RWPE2 (cell line): Measurements from ENCODE around the gene C1orf35.

Experiments used
- ATAC-seq: fragments of 200-7000 bp; cut with Tn5 transposase; 3 replicates; pipeline ENCODE4 v1.9.1; 2021; ENCODE audit warnings: low read depth
- DNase-seq: peaks from one replicate; pipeline ENCODE4 v3.0.0-alpha.2; 2020; ENCODE audit warnings: low spot score
- H3K27ac ChIP-seq: fragments of 450-650 bp; 2 replicates; pipeline ENCODE4 v1.5.1; 2017; ENCODE audit warnings: mild to moderate bottlenecking; ENCODE audit not compliant: poor library complexity, severe bottlenecking
- H3K27me3 ChIP-seq: fragments of 250-450 bp; sonication (Bioruptor Pico); 2 replicates; pipeline ENCODE4 v1.5.1; 2021; ENCODE audit warnings: mild to moderate bottlenecking, moderate library complexity; ENCODE audit not compliant: insufficient read depth, poor library complexity, severe bottlenecking
- H3K36me3 ChIP-seq: fragments of 250-450 bp; sonication (Bioruptor Pico); 2 replicates; pipeline ENCODE4 v1.5.1; 2020; ENCODE audit warnings: low read depth, mild to moderate bottlenecking, moderate library complexity
- H3K4me1 ChIP-seq: fragments of 250-450 bp; sonication (Bioruptor Pico); 2 replicates; pipeline ENCODE4 v1.5.1; 2021; ENCODE audit warnings: mild to moderate bottlenecking, moderate library complexity; ENCODE audit not compliant: insufficient read depth, poor library complexity, severe bottlenecking
- H3K4me3 ChIP-seq: fragments of 250-450 bp; sonication (Bioruptor Pico); 2 replicates; pipeline ENCODE4 v1.5.1; 2021; ENCODE audit warnings: mild to moderate bottlenecking, moderate library complexity; ENCODE audit not compliant: severe bottlenecking
- H3K9me3 ChIP-seq: fragments of 250-450 bp; sonication (Bioruptor Pico); 2 replicates; pipeline ENCODE4 v1.5.1; 2021; ENCODE audit warnings: mild to moderate bottlenecking, moderate library complexity; ENCODE audit not compliant: severe bottlenecking
- TF ChIP-seq, protein P1 (sequence below): fragments of 450-650 bp; IDR thresholded peaks from one replicate; pipeline ENCODE4 v1.5.1; 2017; ENCODE audit warnings: mild to moderate bottlenecking, moderate library complexity; ENCODE audit not compliant: poor library complexity, severe bottlenecking

Gene C1orf35

DNA sequence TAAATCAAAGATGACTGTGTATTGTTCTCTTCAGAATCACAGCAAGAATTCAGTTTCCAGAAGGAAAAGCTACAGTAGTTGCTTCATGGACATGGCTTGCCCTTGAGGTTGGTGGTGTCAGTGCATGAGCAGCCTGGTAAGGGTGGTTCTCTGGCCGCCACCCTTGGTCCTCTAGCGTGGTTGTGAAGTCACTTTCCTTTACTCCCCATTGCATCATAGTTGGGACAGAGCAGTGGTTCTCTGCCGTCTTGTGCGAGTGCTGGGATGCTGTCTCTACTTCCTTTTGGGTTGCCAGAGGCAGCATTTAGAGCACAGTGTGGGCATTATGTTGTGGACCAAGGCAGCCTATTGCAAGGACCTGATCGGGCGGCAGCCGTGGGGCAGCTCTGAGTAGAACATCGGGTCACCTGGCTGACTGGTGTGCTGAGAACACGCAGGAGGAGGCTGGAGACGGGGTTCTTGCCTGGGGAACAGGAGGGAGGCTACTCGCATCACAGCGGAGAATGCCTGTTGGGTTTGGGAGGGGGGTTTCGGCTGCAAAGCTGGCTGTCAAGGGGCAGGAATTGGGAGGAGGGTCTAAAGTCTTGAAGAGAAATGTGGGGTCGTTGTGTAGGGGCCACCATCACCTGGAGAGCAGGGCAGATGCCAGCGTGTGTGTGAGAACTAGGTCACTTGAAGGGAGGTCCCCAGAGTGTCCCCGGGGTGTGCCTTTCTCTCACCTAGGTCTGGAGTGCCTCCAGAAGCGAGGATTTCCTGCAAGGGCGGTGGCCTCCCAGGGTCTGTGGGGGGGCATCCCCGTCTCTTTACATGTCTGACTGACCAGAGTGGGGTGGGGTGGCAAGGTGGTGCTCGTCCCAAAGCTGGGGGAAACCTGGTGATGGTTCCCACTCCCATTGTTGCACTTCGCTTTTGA lies 14.3 kb downstream of the C1orf35 start:
- ATAC-seq (no peak), DNase-seq (no peak)
- peak overlapping the region; percentile 73 for H3K27ac ChIP-seq
- no peak overlapping the region for H3K4me3 ChIP-seq
- H3K27me3 ChIP-seq, result no peaks in the 10 kb centered on the region
- H3K9me3 ChIP-seq, result no peaks in the 10 kb centered on the region
- peaks cover 39% of the 10 kb centered on the region for H3K36me3 ChIP-seq
- TF ChIP-seq, protein P1, sequence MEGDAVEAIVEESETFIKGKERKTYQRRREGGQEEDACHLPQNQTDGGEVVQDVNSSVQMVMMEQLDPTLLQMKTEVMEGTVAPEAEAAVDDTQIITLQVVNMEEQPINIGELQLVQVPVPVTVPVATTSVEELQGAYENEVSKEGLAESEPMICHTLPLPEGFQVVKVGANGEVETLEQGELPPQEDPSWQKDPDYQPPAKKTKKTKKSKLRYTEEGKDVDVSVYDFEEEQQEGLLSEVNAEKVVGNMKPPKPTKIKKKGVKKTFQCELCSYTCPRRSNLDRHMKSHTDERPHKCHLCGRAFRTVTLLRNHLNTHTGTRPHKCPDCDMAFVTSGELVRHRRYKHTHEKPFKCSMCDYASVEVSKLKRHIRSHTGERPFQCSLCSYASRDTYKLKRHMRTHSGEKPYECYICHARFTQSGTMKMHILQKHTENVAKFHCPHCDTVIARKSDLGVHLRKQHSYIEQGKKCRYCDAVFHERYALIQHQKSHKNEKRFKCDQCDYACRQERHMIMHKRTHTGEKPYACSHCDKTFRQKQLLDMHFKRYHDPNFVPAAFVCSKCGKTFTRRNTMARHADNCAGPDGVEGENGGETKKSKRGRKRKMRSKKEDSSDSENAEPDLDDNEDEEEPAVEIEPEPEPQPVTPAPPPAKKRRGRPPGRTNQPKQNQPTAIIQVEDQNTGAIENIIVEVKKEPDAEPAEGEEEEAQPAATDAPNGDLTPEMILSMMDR, result no peak
- H3K4me1 ChIP-seq, result peaks cover 44% of the 10 kb centered on the region

DNA sequence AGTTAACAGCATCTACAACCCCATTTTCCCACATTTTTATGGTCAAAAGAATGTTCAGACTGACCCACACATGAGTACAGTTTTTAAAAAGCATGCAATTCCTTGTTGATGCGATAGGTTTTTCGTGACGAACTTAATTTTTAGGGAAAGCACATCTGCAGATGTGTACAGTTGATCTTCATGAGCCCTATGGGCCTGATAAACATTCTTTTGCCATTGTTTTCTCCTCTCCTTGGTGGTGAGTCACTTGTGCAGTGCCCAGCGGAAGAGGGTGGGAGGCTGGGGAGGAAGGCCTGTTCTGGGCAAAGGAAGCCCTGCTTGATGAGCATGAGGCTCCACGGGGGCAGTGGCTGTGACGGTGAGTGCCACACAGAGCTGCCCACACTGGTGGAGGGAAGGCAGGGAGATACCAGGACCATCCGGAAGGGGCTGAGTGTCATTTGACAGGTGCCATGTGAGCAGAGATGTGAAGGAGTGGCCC lies 15.3 kb downstream of the C1orf35 start:
- TF ChIP-seq, protein P1, result no peak
- H3K27ac ChIP-seq, result peak overlapping the region; percentile 73
- H3K4me1 ChIP-seq, result peaks cover 44% of the 10 kb centered on the region

DNA sequence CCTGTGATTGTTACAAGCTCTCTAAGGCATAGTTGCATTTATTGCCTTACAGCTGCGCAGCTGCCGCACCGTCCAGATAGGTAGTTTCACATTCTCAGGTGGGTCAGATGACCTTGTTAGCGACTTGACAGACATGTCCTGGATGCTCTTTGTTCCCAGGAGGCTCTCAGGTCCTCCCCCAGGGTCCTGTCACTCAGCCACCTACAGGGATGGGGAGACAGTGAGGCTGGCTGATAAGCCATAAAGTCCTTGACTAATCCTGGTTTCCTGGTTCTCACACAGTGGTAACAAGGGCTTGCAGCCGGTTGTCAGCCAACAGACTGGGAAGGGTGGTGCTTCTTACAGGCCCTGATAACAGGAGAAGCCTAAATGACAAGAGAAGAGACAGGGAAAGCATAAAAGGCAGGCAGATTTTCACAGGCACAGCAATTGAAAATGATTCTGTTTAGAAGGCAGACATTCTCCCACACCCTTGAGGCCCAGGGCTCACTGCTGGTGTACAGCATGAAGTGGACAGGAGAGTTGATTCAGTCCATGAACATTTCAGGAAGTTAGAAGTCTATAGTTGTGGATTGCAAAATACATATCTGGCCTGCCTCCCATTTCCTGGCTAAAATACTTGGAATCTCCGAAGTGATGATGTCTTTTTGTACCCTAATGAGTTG lies 17.7 kb downstream of the C1orf35 start:
- Histone ChIP-seq H3K4me1 (peaks cover 44% of the 10 kb centered on the region), H3K9me3 (no peaks in the 10 kb centered on the region), H3K36me3 (peaks cover 29% of the 10 kb centered on the region), H3K4me3 (no peak overlapping the region), H3K27me3 (no peaks in the 10 kb centered on the region), H3K27ac (peak overlapping the region; percentile 73)
- TF ChIP-seq, protein P1, result no peak
- ATAC-seq, result peak; percentile 38; the same call in 2 of the 3 replicates
- no peak for DNase-seq

More for the DNA sequence above, 15.3 kb downstream of the C1orf35 start:
- Histone ChIP-seq H3K36me3 (peaks cover 41% of the 10 kb centered on the region), H3K4me3 (no peak overlapping the region), H3K27me3 (no peaks in the 10 kb centered on the region), H3K9me3 (no peaks in the 10 kb centered on the region)
- DNase-seq (no peak), ATAC-seq (peak; percentile 89)

DNA sequence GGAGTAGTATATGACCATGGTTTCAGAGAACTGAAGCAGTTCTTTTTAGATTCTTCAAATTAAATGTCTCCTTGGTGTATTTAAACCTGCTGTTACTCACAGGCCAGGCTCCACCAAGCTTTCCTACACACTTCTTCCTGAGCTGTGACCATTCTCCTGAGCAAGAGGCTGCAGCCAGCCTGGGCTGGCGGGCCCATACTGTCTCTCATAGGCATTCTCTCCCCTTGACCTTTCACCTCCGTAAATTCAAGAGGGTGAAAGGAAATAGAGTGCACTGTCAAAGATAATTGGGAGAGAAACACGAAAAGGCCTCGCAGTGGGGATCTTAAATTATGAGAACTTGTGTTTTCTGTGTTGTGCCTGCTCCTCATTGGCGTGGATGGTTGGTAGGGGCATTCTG lies 18.3 kb downstream of the C1orf35 start:
- peak overlapping the region; percentile 88 for H3K4me3 ChIP-seq

More for the DNA sequence above, 18.3 kb downstream of the C1orf35 start:
- TF ChIP-seq, protein P1, result no peak
- DNase-seq, result no peak
- ATAC-seq, result no peak
- H3K4me1 ChIP-seq, result peaks cover 44% of the 10 kb centered on the region
- H3K27ac ChIP-seq, result peak overlapping the region; percentile 73
- no peaks in the 10 kb centered on the region for H3K27me3 ChIP-seq
- H3K36me3 ChIP-seq, result peaks cover 29% of the 10 kb centered on the region
- H3K9me3 ChIP-seq, result no peaks in the 10 kb centered on the region
